H1 (cell line): ENCODE data around the gene EZH2. TPM values are rescaled to one million over a fixed set of nuclear protein-coding genes. Genes with fewer than 3 reads are reported as not detected.

ENCODE experiments used
- CTCF ChIA-PET: fragments of 300-600 bp; sonication (Branson Sonifier 250); formaldehyde crosslinking; loops from one replicate; lab custom pipeline; 2021; ENCODE audit not compliant: partially characterized antibody; lab: Charles Lee
- POLR2A ChIA-PET: fragments of 300-600 bp; sonication (Branson Sonifier 250); formaldehyde crosslinking; loops from one replicate; lab custom pipeline; 2021; ENCODE audit warnings: inconsistent platforms; ENCODE audit not compliant: partially characterized antibody; lab: Charles Lee
- DNase-seq, 2 experiments: peaks; one replicate each; pipeline versions ENCODE4 v3.0.0 to v3.0.0-alpha.2; 2010 to 2022; ENCODE audit warnings: low spot score in 2 of 2, low read depth in 1 of 2, mixed read lengths in 1 of 2
- FAIRE-seq: peaks from 2 replicates; lab custom pipeline; 2011; peaks lifted over from hg19 to GRCh38; lab: Jason Lieb, UNC
- H2AFZ ChIP-seq: 2 replicates; pipeline ENCODE4 v1.8.1; 2012; ENCODE audit warnings: low read length, inconsistent platforms
- H2AK5ac ChIP-seq: 2 replicates; pipeline ENCODE4 v1.6.1; 2013; ENCODE audit warnings: low read depth, low read length
- H2BK120ac ChIP-seq: replicated peaks from 2 replicates; pipeline ENCODE3; 2013; ENCODE audit warnings: low read depth, low read length, inconsistent platforms
- H2BK12ac ChIP-seq: 2 replicates; pipeline ENCODE4 v1.6.1; 2013; ENCODE audit warnings: low read depth, low read length
- H2BK15ac ChIP-seq: 2 replicates; pipeline ENCODE4 v1.6.1; 2013; ENCODE audit warnings: low read length
- H2BK20ac ChIP-seq: 2 replicates; pipeline ENCODE4 v1.6.1; 2013; ENCODE audit warnings: low read length
- H2BK5ac ChIP-seq: 2 replicates; pipeline ENCODE4 v1.6.1; 2013; ENCODE audit warnings: low read depth, low read length
- H3K14ac ChIP-seq: 2 replicates; pipeline ENCODE4 v1.6.1; 2013; ENCODE audit warnings: inconsistent platforms; ENCODE audit not compliant: insufficient read length
- H3K18ac ChIP-seq: 2 replicates; pipeline ENCODE4 v1.6.1; 2013; ENCODE audit warnings: low read length; ENCODE audit errors: extremely low read depth
- H3K23ac ChIP-seq: 2 replicates; pipeline ENCODE4 v1.6.1; 2013; ENCODE audit warnings: inconsistent platforms; ENCODE audit not compliant: insufficient read length
- H3K23me2 ChIP-seq: 2 replicates; pipeline ENCODE4 v1.6.1; 2013; ENCODE audit warnings: low read depth, low read length
- H3K27ac ChIP-seq: 2 replicates; pipeline ENCODE4 v1.6.1; 2011; ENCODE audit warnings: low read depth, low read length, inconsistent platforms
- H3K27me3 ChIP-seq, 4 experiments: replicated peaks in 1 of 4; 1 replicate in 1 of 4; 2 replicates in 3 of 4; pipeline versions ENCODE4 v1.6.1 to v1.8.1; 2011 to 2013; ENCODE audit warnings: low read length in 3 of 4, mild to moderate bottlenecking in 3 of 4, inconsistent platforms in 2 of 4, mixed read lengths in 2 of 4, moderate library complexity in 1 of 4; ENCODE audit not compliant: control insufficient read depth in 3 of 4, insufficient read depth in 3 of 4; ENCODE audit errors: extremely low read depth in 1 of 4
- H3K36me3 ChIP-seq, 4 experiments: 2 replicates each; pipeline versions ENCODE4 v1.6.1 to v1.8.1; 2011 to 2013; ENCODE audit warnings: mild to moderate bottlenecking in 4 of 4, low read length in 3 of 4, moderate library complexity in 2 of 4, control low read depth in 1 of 4, inconsistent platforms in 1 of 4; ENCODE audit not compliant: insufficient read depth in 4 of 4, control insufficient read depth in 2 of 4
- H3K4ac ChIP-seq: replicated peaks from 2 replicates; pipeline ENCODE3; 2013; ENCODE audit warnings: low read length, low read depth, mixed read lengths, inconsistent platforms; ENCODE audit not compliant: insufficient read length
- H3K4me1 ChIP-seq, 4 experiments: replicated peaks in 1 of 4; 1 replicate in 1 of 4; 2 replicates in 3 of 4; pipeline versions ENCODE4 v1.6.1 to v1.8.1; 2011 to 2013; ENCODE audit warnings: low read length in 3 of 4, inconsistent platforms in 2 of 4, mixed read lengths in 1 of 4; ENCODE audit not compliant: insufficient read depth in 4 of 4, control insufficient read depth in 3 of 4
- H3K4me2 ChIP-seq, 2 experiments: 2 replicates each; pipeline versions ENCODE4 v1.6.1 to v1.8.1; 2011 to 2013; ENCODE audit warnings: low read depth in 2 of 2, low read length in 2 of 2, control low read depth in 1 of 2, inconsistent platforms in 1 of 2, mild to moderate bottlenecking in 1 of 2; ENCODE audit not compliant: insufficient read depth in 1 of 2
- H3K4me3 ChIP-seq, 4 experiments: fragments of 200-600, 300-600 bp in 1 of 4; sonication (generic), shearing (Covaris generic), sonication (Bioruptor Twin) in 1 of 4; 2 replicates each; pipeline versions ENCODE4 v1.5.1 to v1.8.1; 2011 to 2016; ENCODE audit warnings: low read length in 4 of 4, low read depth in 3 of 4, control low read depth in 2 of 4, inconsistent platforms in 2 of 4, mild to moderate bottlenecking in 2 of 4, mixed read lengths in 1 of 4, moderate library complexity in 1 of 4; ENCODE audit not compliant: insufficient read depth in 2 of 4; ENCODE audit errors: extremely low read depth in 1 of 4
- H3K56ac ChIP-seq: replicated peaks from 2 replicates; pipeline ENCODE3; 2013; ENCODE audit warnings: low read depth, mild to moderate bottlenecking, mixed read lengths, low read length, inconsistent platforms; ENCODE audit not compliant: insufficient read length
- H3K79me1 ChIP-seq: 2 replicates; pipeline ENCODE4 v1.6.1; 2013; ENCODE audit warnings: low read depth, low read length, control low read depth
- H3K79me2 ChIP-seq, 2 experiments: 2 replicates each; pipeline versions ENCODE4 v1.6.1 to v1.8.1; 2012 to 2013; ENCODE audit warnings: low read length in 2 of 2, mild to moderate bottlenecking in 2 of 2, inconsistent platforms in 1 of 2; ENCODE audit not compliant: insufficient read depth in 2 of 2, control insufficient read depth in 1 of 2
- H3K9ac ChIP-seq, 4 experiments: replicated peaks in 1 of 4; 1 replicate in 1 of 4; 2 replicates in 3 of 4; pipeline versions ENCODE4 v1.6.1 to v1.8.1; 2011 to 2013; ENCODE audit warnings: low read depth in 3 of 4, low read length in 3 of 4, control low read depth in 2 of 4, mild to moderate bottlenecking in 2 of 4, moderate library complexity in 2 of 4, inconsistent platforms in 1 of 4; ENCODE audit errors: extremely low read depth in 1 of 4
- H3K9me3 ChIP-seq, 2 experiments: 2 replicates each; pipeline versions ENCODE4 v1.6.1 to v1.8.1; 2012 to 2013; ENCODE audit warnings: mild to moderate bottlenecking in 2 of 2, moderate library complexity in 2 of 2, control low read depth in 1 of 2, inconsistent platforms in 1 of 2, low read depth in 1 of 2, low read length in 1 of 2, mixed read lengths in 1 of 2; ENCODE audit not compliant: insufficient read depth in 2 of 2
- H4K20me1 ChIP-seq, 2 experiments: replicated peaks in 1 of 2; 2 replicates each; pipeline versions ENCODE3 to v1.8.1; 2011 to 2013; ENCODE audit warnings: inconsistent platforms in 2 of 2, low read length in 2 of 2, mild to moderate bottlenecking in 1 of 2; ENCODE audit not compliant: insufficient read depth in 2 of 2, control insufficient read depth in 1 of 2
- H4K5ac ChIP-seq: 2 replicates; pipeline ENCODE4 v1.6.1; 2013; ENCODE audit warnings: low read length, low read depth, mixed read lengths, inconsistent platforms; ENCODE audit not compliant: insufficient read length
- H4K8ac ChIP-seq: 2 replicates; pipeline ENCODE4 v1.8.0; 2013; ENCODE audit warnings: mild to moderate bottlenecking, moderate library complexity, low read length, inconsistent platforms; ENCODE audit not compliant: insufficient read depth; ENCODE audit errors: extremely low read depth
- H4K91ac ChIP-seq: replicated peaks from 2 replicates; pipeline ENCODE3; 2013; ENCODE audit warnings: low read length, mixed read lengths, inconsistent platforms; ENCODE audit not compliant: insufficient read length
- CHD2 ChIP-seq: IDR thresholded peaks from 2 replicates; pipeline ENCODE4 v1.6.1; 2012; ENCODE audit warnings: low read length, improper control_type of control experiment
- POLR2A ChIP-seq, 2 experiments: IDR thresholded peaks; 1 replicate in 1 of 2; 2 replicates in 1 of 2; pipeline ENCODE4 v1.6.1; 2011; ENCODE audit warnings: low read depth in 2 of 2, low read length in 2 of 2, mild to moderate bottlenecking in 2 of 2; ENCODE audit errors: control extremely low read depth in 1 of 2
- POLR2AphosphoS5 ChIP-seq: IDR thresholded peaks from 2 replicates; pipeline ENCODE4 v1.6.1; 2011; ENCODE audit warnings: low read depth, low read length
- WGBS, 2 experiments: shearing (Covaris generic) in 1 of 2; methylation state at CpG; one replicate each; pipeline versions ENCODE4 v1.1.6 to v1.1.7; 2013 to 2015; ENCODE audit warnings: low lambda C conversion rate in 2 of 2, mixed read lengths in 2 of 2, inconsistent platforms in 1 of 2, low coverage in 1 of 2, missing lambda C conversion rate in 1 of 2; ENCODE audit not compliant: insufficient replicate concordance in 2 of 2, insufficient coverage in 1 of 2, insufficient read length in 1 of 2; ENCODE audit errors: extremely low coverage in 1 of 2, missing lambda C conversion rate in 1 of 2; 5-methylcytosine and 5-hydroxymethylcytosine counted together
- polyA plus RNA-seq, 7 experiments: library from polyadenylated mRNA; depleted of rRNA in 3 of 7; stranded (reverse) in 5 of 7; unstranded in 2 of 7; fragments of >200 nt in 5 of 7; fragments of 200-250 nt in 2 of 7; gene quantifications; 1 replicate in 5 of 7; 2 replicates in 1 of 7; 4 replicates in 1 of 7; pipeline versions ENCODE4 v1.2.1 to v1.2.3, GENCODE V29; 2011 to 2013; ENCODE audit warnings: missing spikeins in 2 of 7, mixed read lengths in 2 of 7
- total RNA-seq: library from RNA; stranded (reverse); fragmentation: NEBNext Ultra II Directional; extraction: Animal tissue kit (Norgen Biotek cat#: 25700); gene quantifications from 2 replicates; pipeline ENCODE4 v1.2.1, GENCODE V29; 2021

The EZH2 gene
- total and polyA plus RNA-seq, 2 of the 8 experiments (the other 6 are each of a cell fraction or from before 2014, with no cell fraction given), result 28.9 to 49.0 TPM

DNA sequence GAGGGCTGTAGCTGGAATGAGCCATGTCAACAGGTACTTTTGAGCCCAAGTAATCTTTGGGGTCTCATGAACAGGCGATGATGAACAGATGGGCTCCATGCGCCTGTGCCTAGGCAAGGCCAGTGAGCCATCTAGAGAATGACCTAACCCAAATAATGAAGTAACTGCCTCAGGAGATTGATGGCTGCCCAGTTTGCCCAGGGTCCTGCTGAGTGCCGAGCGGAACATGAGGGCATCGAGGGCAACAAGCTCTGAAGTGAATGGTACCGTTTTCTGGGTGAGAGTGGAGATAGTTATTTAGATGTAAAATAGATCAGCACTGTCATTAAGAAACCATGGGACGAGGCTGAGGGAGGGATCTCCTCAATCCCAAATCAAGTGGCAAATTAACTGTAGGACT is 77.9 kb downstream of the EZH2 start:
- WGBS, 2 experiments, result 92% methylated on average over 7 of the region's 7 CpGs; no CpG with 5 or more reads in 1 of the 2 experiments
- no peak for FAIRE-seq

More for the DNA sequence above, 77.9 kb downstream of the EZH2 start:
- POLR2A ChIA-PET, result no interaction called here
- Histone ChIP-seq H3K36me3 (peaks cover 4 to 57% (median 29%) of the 10 kb centered on the region in 4 experiments; a peak in 7 of 8 replicates), H3K14ac (no peak overlapping the region), H2BK20ac (no peak overlapping the region), H2BK120ac (no peak overlapping the region), H3K27me3 (no peaks in the 10 kb centered on the region), H4K5ac (no peak overlapping the region), H3K9ac (no peak overlapping the region), H3K4me3 (no peak overlapping the region), H2AFZ (no peak overlapping the region), H3K18ac (no peak overlapping the region), H3K23me2 (no peaks in the 10 kb centered on the region), H4K20me1 (peaks cover 0 to under 1% of the 10 kb centered on the region in 2 experiments), H2BK15ac (no peak overlapping the region), H3K9me3 (no peaks in the 10 kb centered on the region), H3K27ac (no peak overlapping the region), H3K4ac (no peak overlapping the region), H3K56ac (no peak overlapping the region), H3K4me1 (peaks cover 0 to 2% (median 1%) of the 10 kb centered on the region in 4 experiments; a peak in 2 of 7 replicates), H2BK12ac (no peak overlapping the region), H3K79me1 (no peaks in the 10 kb centered on the region), H3K4me2 (no peak overlapping the region), H3K79me2 (no peaks in the 10 kb centered on the region), H2BK5ac (no peak overlapping the region), H4K91ac (no peak overlapping the region), H2AK5ac (no peak overlapping the region), H4K8ac (no peak overlapping the region), H3K23ac (no peak overlapping the region)
- TF ChIP-seq POLR2A (IDR thresholded peaks at IDR 0.05; ENCODE audit: control extremely low read depth in 1 of 2, low read depth in 2 of 2, low read length in 2 of 2) (peak in 1 of 2 experiments; percentile 28; a peak in 1 of 3 replicates), CHD2 (no peak), POLR2AphosphoS5 (0 out of 2 replicates have a peak, but pooled peaks have one; percentile 29)
- CTCF ChIA-PET, result interaction anchor here (0.8 to 1.2 kb wide), 3 partner anchors 10 to 158 kb away, joined by 3 to 5 read pairs (median 4); no protein-coding TSS in a partner anchor
- DNase-seq, result no peak
